Skeletal muscle tissue (tissue), 4 donors: Measurements from ENCODE around the gene ABHD14A. TPM values are rescaled to one million over a fixed set of nuclear protein-coding genes. Genes with fewer than 3 reads are reported as not detected.

Experiments
- H3K27ac ChIP-seq: one replicate; pipeline ENCODE4 v1.7.0; 2013; ENCODE audit warnings: mild to moderate bottlenecking, low read depth, low read length, inconsistent platforms
- H3K27me3 ChIP-seq, 3 donors: one replicate each; pipeline ENCODE4 v1.7.0; 2013; ENCODE audit warnings: low read length in 3 of 3; ENCODE audit not compliant: control insufficient read depth in 3 of 3, insufficient read depth in 3 of 3
- H3K36me3 ChIP-seq, 3 donors: one replicate each; pipeline ENCODE4 v1.7.0; 2013; ENCODE audit warnings: low read length in 3 of 3; ENCODE audit not compliant: control insufficient read depth in 3 of 3, insufficient read depth in 3 of 3
- H3K4me1 ChIP-seq, 3 donors: one replicate each; pipeline ENCODE4 v1.7.0; 2013; ENCODE audit warnings: low read length in 3 of 3, mild to moderate bottlenecking in 3 of 3; ENCODE audit not compliant: control insufficient read depth in 3 of 3, insufficient read depth in 3 of 3
- H3K4me3 ChIP-seq, 3 donors: one replicate each; pipeline ENCODE4 v1.7.0; 2013; ENCODE audit warnings: low read length in 3 of 3
- H3K9ac ChIP-seq, 3 donors: one replicate each; pipeline ENCODE4 v1.7.0; 2013; ENCODE audit warnings: low read length in 3 of 3, mild to moderate bottlenecking in 3 of 3, moderate library complexity in 2 of 3, low read depth in 1 of 3
- H3K9me3 ChIP-seq, 3 donors: one replicate each; pipeline ENCODE4 v1.7.0; 2013; ENCODE audit warnings: low read length in 3 of 3; ENCODE audit not compliant: control insufficient read depth in 3 of 3
- total RNA-seq: library from RNA; depleted of rRNA; stranded (reverse); fragments of >200 nt; gene quantifications from one replicate; pipeline ENCODE4 v1.2.3, GENCODE V29; 2014
- donor health status: Osteomylitis.

The ABHD14A gene
- total RNA-seq, 1 donor from 2014 or later: 8.9 TPM

DNA sequence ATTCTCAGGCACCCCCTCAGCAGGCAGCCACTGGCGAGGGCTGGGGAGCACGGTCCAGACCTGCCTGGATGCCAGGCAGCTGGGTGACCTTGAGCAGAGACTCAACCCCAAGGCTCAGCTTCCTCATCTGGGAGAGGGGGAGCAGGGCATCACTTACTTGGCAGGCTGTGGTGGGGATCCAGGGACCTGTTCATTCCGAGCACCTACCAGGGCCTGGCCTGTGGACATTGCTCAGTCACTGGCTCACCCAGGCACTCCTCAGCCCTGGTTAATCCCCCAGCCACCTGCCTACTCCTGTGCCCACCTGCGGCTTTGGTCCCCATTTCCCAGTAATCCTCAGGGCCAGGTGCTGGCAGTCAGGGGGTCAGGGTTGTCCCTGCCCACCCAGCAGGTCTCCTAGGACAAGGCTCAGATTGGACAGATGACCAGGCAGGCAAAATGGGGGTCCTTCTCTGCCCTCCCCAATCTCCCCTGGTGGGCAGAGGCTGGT lies 30.1 kb downstream of the ABHD14A start:
- H3K27me3 ChIP-seq: no peaks in the 10 kb centered on the region
- H3K36me3 ChIP-seq: no peaks in the 10 kb centered on the region
- no peaks in the 10 kb centered on the region for H3K9me3 ChIP-seq
- peak overlapping the region; percentile 2 to 60 (median 51) for H3K9ac ChIP-seq
- H3K4me1 ChIP-seq: peaks cover 40 to 47% (median 46%) of the 10 kb centered on the region in 3 donors
- no peak overlapping the region for H3K27ac ChIP-seq
- H3K4me3 ChIP-seq: peak overlapping the region in 1 of 3 donors; percentile 41

DNA sequence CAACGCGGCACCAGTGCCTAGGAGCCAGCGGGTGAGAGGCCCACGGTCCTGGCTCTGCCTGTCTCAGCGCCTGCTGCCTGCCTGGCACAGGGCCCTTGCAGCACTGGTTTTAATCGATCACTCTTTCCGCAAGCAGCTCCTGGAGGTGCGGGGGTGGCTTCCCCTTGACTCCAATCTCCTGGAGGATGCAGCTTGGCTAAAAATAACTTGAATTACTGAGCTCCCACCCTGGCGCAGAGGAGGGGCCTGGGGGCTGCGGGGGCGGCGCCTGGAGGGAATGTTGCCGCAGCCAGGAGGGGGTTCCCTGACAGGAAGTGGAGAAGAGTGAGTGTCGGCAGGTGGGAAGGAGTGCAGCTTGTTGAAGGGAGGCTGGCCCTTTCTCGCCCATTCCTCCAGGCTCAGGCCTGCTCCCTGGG lies 30.7 kb downstream of the ABHD14A start:
- Histone ChIP-seq H3K4me1 (peaks cover 40 to 47% (median 46%) of the 10 kb centered on the region in 3 donors), H3K9ac (peak overlapping the region in 2 of 3 donors; percentile 51 to 60), H3K4me3 (peak overlapping the region in 1 of 3 donors; percentile 41)

DNA sequence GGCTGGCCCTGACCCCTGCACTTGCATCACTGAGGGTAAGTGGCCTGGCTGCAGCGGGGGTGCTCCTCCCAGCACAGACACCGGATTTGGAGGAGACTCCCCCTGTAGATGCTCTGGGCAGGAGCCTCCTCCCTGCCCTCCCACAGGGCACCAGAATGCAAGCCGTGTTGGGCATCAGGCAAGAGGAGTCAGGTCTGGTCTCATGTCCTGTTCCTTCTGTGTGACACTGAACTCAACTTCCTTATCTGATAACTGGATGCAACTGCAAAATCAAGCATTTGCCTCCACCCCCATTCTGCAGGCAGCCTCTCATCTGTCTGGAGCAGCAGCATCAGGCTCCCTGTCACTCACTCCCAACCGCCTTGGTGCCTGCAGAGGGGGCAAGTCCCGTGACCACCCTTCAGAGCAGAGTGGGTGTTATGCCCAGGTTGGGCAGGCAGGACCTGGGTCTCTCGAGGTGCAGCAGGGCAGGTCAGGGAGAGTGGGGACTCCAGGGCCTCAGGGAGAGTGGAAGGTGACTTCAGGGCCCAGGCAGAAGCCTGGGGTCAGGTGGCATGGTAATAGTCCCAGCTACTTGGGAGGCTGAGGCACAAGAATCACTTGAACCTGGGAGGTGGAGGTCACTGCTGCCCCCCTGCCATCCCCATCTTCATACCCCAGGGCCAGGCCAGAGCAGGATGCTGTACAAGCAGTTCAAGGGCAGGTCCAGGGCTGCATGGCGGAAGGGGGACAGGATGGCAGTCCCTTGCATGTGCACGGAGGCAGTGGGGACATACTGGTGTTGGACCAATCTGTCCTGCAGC lies 31.4 kb downstream of the ABHD14A start:
- H3K9ac ChIP-seq: peak overlapping the region in 1 of 3 donors; percentile 33
- H3K27me3 ChIP-seq: no peaks in the 10 kb centered on the region
- no peak overlapping the region for H3K27ac ChIP-seq
- H3K4me1 ChIP-seq: peaks cover 40 to 47% (median 46%) of the 10 kb centered on the region in 3 donors
- H3K9me3 ChIP-seq: no peaks in the 10 kb centered on the region
- H3K36me3 ChIP-seq: no peaks in the 10 kb centered on the region
- no peak overlapping the region for H3K4me3 ChIP-seq

More for the DNA sequence above, 30.7 kb downstream of the ABHD14A start:
- Histone ChIP-seq H3K9me3 (no peaks in the 10 kb centered on the region), H3K27me3 (no peaks in the 10 kb centered on the region), H3K27ac (no peak overlapping the region), H3K36me3 (no peaks in the 10 kb centered on the region)

DNA sequence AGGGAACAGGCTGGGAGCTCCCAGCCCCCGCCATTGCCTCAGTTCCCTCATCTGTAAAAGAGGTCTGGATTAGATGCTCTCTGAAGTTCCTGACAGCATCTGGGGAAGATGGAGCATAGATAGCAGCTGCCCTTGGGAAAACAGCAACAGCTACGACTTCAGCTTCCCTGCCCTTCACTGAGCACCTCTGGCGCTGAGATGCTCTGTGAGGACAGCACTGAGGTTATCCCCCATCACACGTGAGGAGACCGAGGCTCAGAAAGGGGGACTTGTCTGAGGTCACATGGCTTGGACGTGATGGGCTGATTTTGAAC lies 31.9 kb downstream of the ABHD14A start:
- no peaks in the 10 kb centered on the region for H3K36me3 ChIP-seq
- no peak overlapping the region for H3K27ac ChIP-seq
- H3K4me1 ChIP-seq: peaks cover 37 to 42% (median 42%) of the 10 kb centered on the region in 3 donors
- H3K27me3 ChIP-seq: no peaks in the 10 kb centered on the region
- H3K9me3 ChIP-seq: no peaks in the 10 kb centered on the region
- H3K4me3 ChIP-seq: no peak overlapping the region
- H3K9ac ChIP-seq: peak overlapping the region in 1 of 3 donors; percentile 33

DNA sequence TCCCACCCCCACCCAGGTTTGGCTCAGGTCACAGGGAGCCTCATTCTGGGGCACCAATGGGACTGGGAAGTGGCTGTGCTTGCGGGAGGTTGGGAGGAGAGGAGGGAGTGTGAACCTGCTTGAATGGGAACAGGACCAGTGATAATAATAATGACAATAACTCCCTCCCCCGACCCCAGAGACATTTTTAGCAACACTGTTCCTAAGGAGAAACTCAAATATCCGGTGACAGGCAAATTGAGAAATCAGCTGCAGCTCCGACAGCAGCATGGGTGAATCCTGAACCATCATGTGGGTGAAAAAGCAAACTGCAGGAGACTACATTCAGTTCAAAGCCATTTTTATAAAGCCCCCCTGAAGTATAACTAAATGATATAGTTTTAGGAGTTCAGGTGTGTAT lies 32.4 kb downstream of the ABHD14A start:
- no peaks in the 10 kb centered on the region for H3K9me3 ChIP-seq
- H3K27me3 ChIP-seq: no peaks in the 10 kb centered on the region
- peaks cover 40 to 45% (median 45%) of the 10 kb centered on the region in 3 donors for H3K4me1 ChIP-seq
- no peak overlapping the region for H3K4me3 ChIP-seq
- H3K27ac ChIP-seq: no peak overlapping the region
- peak overlapping the region in 1 of 3 donors; percentile 54 for H3K9ac ChIP-seq
- no peaks in the 10 kb centered on the region for H3K36me3 ChIP-seq

DNA sequence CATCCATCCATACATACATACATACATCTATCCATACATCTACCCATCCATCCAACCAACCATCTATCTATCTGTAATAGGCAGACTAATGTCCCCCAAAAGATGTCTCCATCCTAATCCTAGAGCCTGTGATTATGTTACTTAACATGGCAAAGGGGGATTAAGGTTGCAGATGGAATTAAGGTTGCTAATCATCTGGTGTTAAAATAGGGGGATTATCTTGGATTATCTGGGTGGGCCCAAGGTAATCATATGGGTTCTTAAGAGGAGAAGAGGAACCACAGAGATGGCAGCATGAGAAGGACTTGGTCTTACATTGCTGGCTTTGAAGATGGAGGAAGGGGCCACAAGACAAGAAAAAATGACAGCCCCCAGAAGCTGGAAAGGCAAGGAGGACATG lies 35.6 kb downstream of the ABHD14A start:
- H3K9ac ChIP-seq: no peak overlapping the region
- no peaks in the 10 kb centered on the region for H3K36me3 ChIP-seq
- H3K27me3 ChIP-seq: no peaks in the 10 kb centered on the region
- no peak overlapping the region for H3K4me3 ChIP-seq
- H3K4me1 ChIP-seq: peaks cover 41 to 61% (median 59%) of the 10 kb centered on the region in 3 donors
- no peak overlapping the region for H3K27ac ChIP-seq
- H3K9me3 ChIP-seq: no peaks in the 10 kb centered on the region

DNA sequence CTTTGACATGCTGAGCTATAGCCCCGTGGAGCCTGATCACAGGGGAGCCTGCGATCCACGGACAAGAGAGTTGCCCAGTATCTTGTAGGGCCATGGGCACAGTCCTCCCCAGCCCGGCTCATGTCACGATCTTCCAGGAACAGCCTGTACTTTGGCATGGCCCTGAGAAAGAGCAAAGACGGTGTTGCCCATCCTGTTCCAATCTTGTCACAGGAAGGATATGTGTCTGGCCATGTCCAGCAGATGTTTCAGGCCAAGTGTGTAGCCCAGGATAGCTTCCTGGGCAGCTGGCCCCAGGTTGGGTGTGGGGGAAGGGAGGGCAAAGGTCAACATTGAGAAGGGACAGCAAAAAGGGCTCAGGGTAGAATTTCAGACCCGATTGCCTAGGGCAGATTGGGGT lies 37.8 kb downstream of the ABHD14A start:
- H3K4me1 ChIP-seq: peaks cover 37 to 62% (median 59%) of the 10 kb centered on the region in 3 donors
- H3K27ac ChIP-seq: no peak overlapping the region
- peak overlapping the region in 1 of 3 donors; percentile 20 for H3K9ac ChIP-seq

DNA sequence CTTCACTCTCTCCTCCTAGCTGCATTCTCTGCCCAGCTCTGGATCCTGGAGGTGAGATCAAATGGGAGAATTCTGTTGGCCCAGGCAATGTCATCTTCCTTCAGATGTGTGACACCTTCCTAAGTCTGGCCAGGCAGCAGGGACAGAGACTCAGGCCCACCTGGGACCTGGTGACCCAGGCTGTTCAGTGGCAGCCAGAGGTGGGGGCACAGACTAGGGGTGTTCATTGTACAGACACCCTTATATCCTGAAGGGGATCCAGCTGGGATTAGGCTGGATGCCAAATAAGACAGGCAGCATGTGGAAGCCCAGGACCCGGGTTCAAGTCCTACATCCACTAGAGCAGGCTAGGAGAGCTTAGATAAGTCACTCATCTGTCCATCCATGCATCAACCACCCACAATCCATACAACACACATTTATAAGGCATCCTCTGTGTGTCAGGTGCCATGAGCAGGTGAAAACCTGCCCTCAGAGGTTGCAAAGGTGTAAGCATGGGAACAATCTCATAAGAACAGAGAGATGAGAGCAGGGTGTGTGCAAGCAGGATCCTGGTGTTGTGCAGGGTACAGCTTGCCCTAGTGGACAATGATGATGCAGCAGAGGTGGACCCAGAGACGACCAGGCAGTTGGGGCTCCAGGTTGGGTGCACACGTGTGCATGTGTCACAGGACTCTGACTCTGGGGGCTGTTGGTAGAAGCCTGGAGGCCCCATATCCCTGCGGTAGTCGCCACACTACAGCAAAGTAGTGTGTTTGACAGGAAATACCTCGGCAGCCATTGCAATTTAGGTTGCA lies 39.1 kb downstream of the ABHD14A start:
- H3K4me1 ChIP-seq: peaks cover 48 to 71% (median 70%) of the 10 kb centered on the region in 3 donors
- no peaks in the 10 kb centered on the region for H3K9me3 ChIP-seq
- H3K27me3 ChIP-seq: no peaks in the 10 kb centered on the region
- H3K9ac ChIP-seq: no peak overlapping the region
- H3K36me3 ChIP-seq: no peaks in the 10 kb centered on the region
- no peak overlapping the region for H3K4me3 ChIP-seq
- no peak overlapping the region for H3K27ac ChIP-seq

More for the DNA sequence above, 37.8 kb downstream of the ABHD14A start:
- no peaks in the 10 kb centered on the region for H3K36me3 ChIP-seq
- peak overlapping the region; percentile 27 to 52 (median 38) for H3K4me3 ChIP-seq
- no peaks in the 10 kb centered on the region for H3K27me3 ChIP-seq
- H3K9me3 ChIP-seq: no peaks in the 10 kb centered on the region

DNA sequence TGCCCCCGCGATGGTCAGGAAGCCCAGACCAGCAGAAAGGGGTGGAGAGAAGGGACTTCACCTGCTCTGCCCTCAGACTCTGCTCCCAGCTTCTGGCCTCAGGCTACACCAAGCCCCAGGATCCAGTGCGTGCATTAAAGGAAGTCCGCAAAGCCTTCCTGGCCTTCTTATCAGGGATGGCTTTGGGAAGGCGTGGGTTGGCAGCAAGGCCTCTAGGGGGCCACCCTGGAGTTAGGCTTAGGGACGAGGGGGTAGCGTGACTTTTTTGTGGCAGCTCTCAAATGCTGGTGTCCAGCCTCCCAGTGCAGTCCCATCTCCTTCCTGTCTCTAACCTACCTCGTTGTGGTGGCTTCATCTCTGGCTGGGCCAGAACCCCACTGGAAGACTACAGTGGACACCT lies 39.7 kb downstream of the ABHD14A start:
- H3K27ac ChIP-seq: no peak overlapping the region
- H3K9me3 ChIP-seq: no peaks in the 10 kb centered on the region
- H3K27me3 ChIP-seq: no peaks in the 10 kb centered on the region
- no peak overlapping the region for H3K9ac ChIP-seq
- no peak overlapping the region for H3K4me3 ChIP-seq
- H3K36me3 ChIP-seq: no peaks in the 10 kb centered on the region
- H3K4me1 ChIP-seq: peaks cover 53 to 76% (median 74%) of the 10 kb centered on the region in 3 donors
